ENCODE data around the gene ELL.

- no peak for TF ChIP-seq CTCF (IDR thresholded peaks at IDR 0.05)
- TF ChIP-seq NFIC (IDR thresholded peaks at IDR 0.05; ENCODE audit: borderline replicate concordance) = no peak
- TF ChIP-seq ZBTB33 (IDR thresholded peaks at IDR 0.05; ENCODE audit: borderline replicate concordance, low read depth) = no peak
- TF ChIP-seq JUND (IDR thresholded peaks at IDR 0.05) = no peak
- no peak for TF ChIP-seq POLR2AphosphoS5 (IDR thresholded peaks at IDR 0.05; ENCODE audit: low read depth, low read length)
- TF ChIP-seq TAF1 (IDR thresholded peaks at IDR 0.05; ENCODE audit: borderline replicate concordance, low read depth, low read length) = no peak
- no peak for TF ChIP-seq MAX (IDR thresholded peaks at IDR 0.05; ENCODE audit: low read depth)
- no peak for TF ChIP-seq EP300 (IDR thresholded peaks at IDR 0.05; ENCODE audit: borderline replicate concordance in 1 of 2, low read depth in 1 of 2, low read length in 1 of 2)
- no peak for TF ChIP-seq RXRA (IDR thresholded peaks at IDR 0.05; ENCODE audit: borderline replicate concordance, low read depth)
- no peak for TF ChIP-seq REST (IDR thresholded peaks at IDR 0.05; ENCODE audit: low read depth, low read length)
- TF ChIP-seq RAD21 (IDR thresholded peaks at IDR 0.05; ENCODE audit: low read length) = no peak
These were observed 43.9 kb downstream of the ELL start for GRCh38 chr19:18477974-18478373.
